HUES48 (cell line): ENCODE data around the gene KANSL2.

ENCODE experiments used
- H3K27ac ChIP-seq: one replicate; pipeline ENCODE4 v1.7.0; 2013; ENCODE audit warnings: low read depth, low read length, inconsistent platforms
- H3K27me3 ChIP-seq: 2 replicates; pipeline ENCODE4 v1.6.1; 2013; ENCODE audit warnings: mild to moderate bottlenecking, low read length; ENCODE audit not compliant: control insufficient read depth, insufficient read depth
- H3K36me3 ChIP-seq: 2 replicates; pipeline ENCODE4 v1.6.1; 2013; ENCODE audit warnings: low read length; ENCODE audit not compliant: control insufficient read depth, insufficient read depth
- H3K4me1 ChIP-seq: 2 replicates; pipeline ENCODE4 v1.6.1; 2013; ENCODE audit warnings: mild to moderate bottlenecking, low read length; ENCODE audit not compliant: control insufficient read depth, insufficient read depth
- H3K4me3 ChIP-seq: 2 replicates; pipeline ENCODE4 v1.5.1; 2013; ENCODE audit warnings: mild to moderate bottlenecking, low read depth, low read length
- H3K9ac ChIP-seq: 2 replicates; pipeline ENCODE4 v1.6.1; 2013; ENCODE audit warnings: mild to moderate bottlenecking, low read depth, low read length, moderate library complexity
- H3K9me3 ChIP-seq: 2 replicates; pipeline ENCODE4 v1.6.1; 2013; ENCODE audit warnings: low read length; ENCODE audit not compliant: control insufficient read depth, insufficient read depth

The KANSL2 gene

DNA sequence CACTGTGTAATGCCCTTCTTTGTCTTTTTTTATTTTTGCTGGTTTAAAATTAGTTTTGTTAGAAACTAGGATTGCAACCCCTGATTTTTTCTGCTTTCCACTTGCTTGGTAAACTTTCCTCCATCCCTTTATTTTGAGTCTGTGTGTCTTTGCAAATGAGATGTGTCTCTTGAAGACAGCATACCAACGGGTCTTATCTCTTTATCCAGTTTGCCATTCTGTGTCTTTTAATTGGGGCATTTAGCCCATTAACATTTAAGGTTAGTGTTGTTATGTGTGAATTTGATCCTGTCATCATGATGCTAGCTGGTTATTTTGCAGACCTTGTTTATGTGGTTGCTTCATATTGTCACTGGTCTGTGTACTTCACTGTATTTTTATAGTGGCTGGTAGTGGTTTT lies 68.7 kb downstream of the KANSL2 start:
- Histone ChIP-seq H3K27ac (no peak overlapping the region), H3K36me3 (no peaks in the 10 kb centered on the region), H3K9ac (no peak overlapping the region), H3K4me1 (no peaks in the 10 kb centered on the region), H3K4me3 (no peak overlapping the region), H3K9me3 (peaks cover 2% of the 10 kb centered on the region; the same call in 1 of the 2 replicates), H3K27me3 (no peaks in the 10 kb centered on the region)
